GM10248 (cell line): Measurements from ENCODE around the gene POM121.
"Not testable (repeated sequence)": the region's sequence is repeated elsewhere in the genome, so short reads cannot be mapped to it uniquely, and the experiment has no call there.

Experiments used
- CTCF ChIA-PET: fragments of 300-600 bp; sonication (Branson Sonifier 250); formaldehyde crosslinking; extraction: SDS; loops from one replicate; lab custom pipeline; 2021; ENCODE audit warnings: antibody characterized with exemption; lab: Yijun Ruan, JAX
- POLR2A ChIA-PET: fragments of 350-650 bp; sonication (Branson Sonifier 250); formaldehyde crosslinking; extraction: SDS; loops from one replicate; lab custom pipeline; 2020; ENCODE audit warnings: antibody characterized with exemption; lab: Yijun Ruan, JAX
- DNase-seq: peaks from one replicate; pipeline ENCODE4 v3.0.0; 2012; ENCODE audit errors: extremely low spot score

Gene POM121

GRCh38 chr7:72960029-72960428, 35.1 kb downstream of the POM121 start:
- POLR2A ChIA-PET, DNase-seq, CTCF ChIA-PET: not testable (repeated sequence)

DNA sequence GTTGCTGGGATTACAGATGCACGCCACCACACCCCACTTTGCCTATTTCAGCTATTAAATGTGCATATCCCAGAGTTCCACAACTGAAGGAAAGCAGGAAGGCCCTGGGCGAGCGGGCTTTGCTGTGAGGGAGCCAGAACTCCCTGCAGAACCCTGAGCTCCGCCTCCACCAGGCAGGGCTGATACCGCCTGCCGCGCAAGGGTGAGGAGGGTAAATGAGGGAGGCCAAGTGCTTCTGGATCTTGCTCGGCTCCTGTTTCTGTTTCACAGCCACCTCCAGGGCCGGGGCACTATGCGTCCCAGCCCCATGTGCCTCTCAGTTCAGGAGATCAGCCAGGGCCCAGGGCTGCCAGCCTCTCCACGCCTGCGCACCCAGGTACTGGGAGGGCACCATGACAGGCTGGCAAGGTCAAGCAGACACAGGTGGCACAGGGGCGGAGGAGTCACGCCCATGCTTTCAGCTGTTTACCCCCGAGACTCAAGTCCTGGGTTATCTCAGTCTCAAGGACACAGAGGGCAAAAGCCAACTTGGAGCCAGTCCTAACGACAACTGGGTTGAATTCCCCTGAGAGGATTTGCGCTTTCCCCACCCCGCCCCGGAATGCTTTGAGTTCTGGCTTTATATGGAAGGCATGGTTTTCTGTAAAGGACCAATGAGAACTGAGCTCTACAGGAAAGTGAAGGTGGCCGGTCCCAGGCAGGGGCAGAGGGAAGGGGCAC, 35.9 kb downstream of the POM121 start:
- DNase-seq, CTCF ChIA-PET, POLR2A ChIA-PET: not testable (repeated sequence)

DNA sequence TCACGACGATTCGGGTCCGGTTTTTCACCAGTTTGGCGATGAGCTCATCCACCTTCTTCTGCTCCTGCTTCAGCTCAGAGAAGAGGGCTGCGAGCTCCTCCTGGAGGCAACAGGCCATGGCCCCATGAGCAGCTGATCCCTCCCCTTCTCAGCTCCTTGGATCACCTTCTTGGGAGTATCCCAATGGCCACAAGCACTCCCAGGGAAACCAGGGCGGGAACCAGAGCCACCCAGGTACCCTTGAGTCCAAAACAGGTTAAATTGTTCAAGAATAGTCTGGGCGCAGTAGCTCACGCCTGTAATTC, 36.4 kb downstream of the POM121 start:
- POLR2A ChIA-PET, DNase-seq, CTCF ChIA-PET: not testable (repeated sequence)

- CTCF ChIA-PET, DNase-seq, POLR2A ChIA-PET: not testable (repeated sequence)
Observed at GRCh38 chr7:72963056-72963455, 38.2 kb downstream of the POM121 start.

DNA sequence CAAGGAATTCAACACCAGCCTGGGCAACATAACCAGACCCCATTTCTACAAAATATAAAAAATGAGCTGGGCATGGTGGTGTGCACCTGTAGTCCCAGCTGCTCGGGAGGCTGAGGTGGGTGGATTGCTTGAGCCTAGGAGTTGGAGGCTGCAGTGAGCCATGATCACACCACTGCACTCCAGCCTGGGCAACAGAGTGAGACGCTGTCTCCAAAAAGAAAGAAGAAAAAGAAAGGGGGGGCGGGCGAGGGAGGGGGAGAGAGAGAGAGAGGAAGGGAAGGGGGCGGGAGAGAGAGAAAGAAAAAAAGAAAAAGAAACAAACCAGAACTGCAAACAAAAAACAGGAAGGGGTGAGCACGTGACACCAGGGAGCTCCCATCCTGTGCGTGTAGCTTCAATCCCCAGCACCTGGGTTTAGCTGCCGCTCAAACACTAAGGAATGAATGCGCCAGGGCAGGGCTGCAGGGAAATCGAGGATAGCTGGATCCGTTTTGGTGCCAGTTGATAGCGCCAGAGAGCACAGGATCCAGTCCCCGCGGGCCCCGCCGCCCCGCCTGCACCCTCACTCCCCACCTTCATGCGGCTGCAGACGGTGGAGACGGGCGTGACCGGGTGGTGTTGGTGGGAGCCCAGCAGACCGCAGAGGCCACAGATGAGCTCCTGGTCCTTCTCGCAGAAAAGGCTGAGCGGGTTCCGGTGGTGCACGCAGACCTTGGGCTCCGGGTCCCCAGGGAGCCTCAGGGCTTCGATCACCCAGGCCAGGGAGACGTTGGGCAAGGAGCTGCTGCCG, 40.5 kb downstream of the POM121 start:
- DNase-seq, POLR2A ChIA-PET, CTCF ChIA-PET: not testable (repeated sequence)

- POLR2A ChIA-PET, CTCF ChIA-PET, DNase-seq: not testable (repeated sequence)
Observed at GRCh38 chr7:72966892-72967291, 42.0 kb downstream of the POM121 start.

DNA sequence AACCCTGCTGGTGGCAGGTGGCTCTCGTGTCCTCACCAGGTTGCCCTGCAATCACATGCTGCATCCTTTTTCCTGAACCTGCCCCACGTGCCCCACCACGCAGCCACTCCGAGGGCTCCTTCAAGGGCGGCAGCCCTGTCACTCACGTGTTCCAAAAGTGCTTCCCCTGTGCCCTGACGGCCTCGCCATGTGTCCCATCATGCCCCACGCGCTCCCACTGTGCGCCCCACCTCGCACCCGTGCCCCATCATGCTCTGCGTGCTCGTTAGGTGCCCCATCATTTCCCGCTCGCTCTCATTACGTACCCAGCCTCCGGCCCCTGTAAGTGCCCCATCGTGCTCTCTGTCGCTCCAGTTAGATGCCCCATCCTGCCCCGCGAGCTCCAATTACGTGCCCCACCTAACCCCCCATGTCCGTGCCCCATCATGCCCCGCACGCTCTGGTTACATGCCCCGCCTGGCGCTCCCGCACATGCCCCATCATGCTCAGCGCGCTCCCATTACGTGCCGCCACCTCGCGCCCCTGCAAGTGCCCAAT, 44.2 kb downstream of the POM121 start, which contains the start of gene TRIM74:
TSS of gene TRIM74 (minus strand) at position 487 of the 537 bp plus-strand sequence. CDS start 3,309 bp downstream, outside the sequence.
- POLR2A ChIA-PET, CTCF ChIA-PET, DNase-seq: not testable (repeated sequence)

- CTCF ChIA-PET, POLR2A ChIA-PET, DNase-seq: not testable (repeated sequence)
Observed at GRCh38 chr7:72969688-72970087, 44.8 kb downstream of the POM121 start.

- DNase-seq, CTCF ChIA-PET, POLR2A ChIA-PET: not testable (repeated sequence)
Observed at GRCh38 chr7:72971505-72971904, 46.6 kb downstream of the POM121 start.

DNA sequence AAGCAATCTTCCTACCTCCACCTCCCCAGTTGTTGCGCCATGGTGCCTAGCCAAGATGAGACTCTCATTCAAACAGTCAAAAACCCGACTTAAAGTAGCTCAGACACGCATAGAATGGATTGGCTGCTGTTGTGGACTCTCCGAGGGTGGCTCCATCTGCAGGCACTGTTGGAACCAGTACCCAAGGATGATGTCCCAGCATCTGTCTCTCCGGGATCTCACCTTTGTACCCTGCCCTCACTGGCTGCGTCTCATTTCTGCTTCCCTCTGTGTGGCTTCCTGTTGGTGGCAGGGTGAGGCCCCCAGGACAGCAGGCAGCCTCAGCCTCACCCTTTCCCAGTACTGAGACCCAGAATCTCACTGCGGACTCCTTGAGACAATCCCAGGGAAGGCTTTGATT, 49.9 kb downstream of the POM121 start:
- DNase-seq, CTCF ChIA-PET, POLR2A ChIA-PET: not testable (repeated sequence)

- DNase-seq, POLR2A ChIA-PET, CTCF ChIA-PET: not testable (repeated sequence)
Observed at GRCh38 chr7:72975656-72976286, 50.9 kb downstream of the POM121 start.

DNA sequence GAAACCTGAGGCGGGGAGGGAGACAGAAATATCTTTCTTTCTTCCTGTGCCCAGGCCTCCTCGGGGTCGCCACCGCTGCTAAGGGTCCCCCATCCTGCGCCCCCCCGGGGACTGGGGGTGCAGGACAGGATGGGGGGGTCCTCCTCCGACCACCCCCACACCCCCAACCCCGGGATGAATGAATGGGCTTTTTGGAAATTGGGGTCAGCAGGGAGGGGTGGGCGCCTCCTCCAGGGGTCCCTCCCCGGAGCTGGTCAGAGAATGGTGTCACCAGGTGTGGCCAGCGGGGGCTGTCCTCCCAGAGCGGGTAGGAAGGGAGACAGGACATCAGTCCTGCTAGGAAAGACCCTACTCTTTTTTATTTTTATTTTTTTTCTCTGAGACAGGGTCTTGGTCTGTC, 51.5 kb downstream of the POM121 start:
- POLR2A ChIA-PET, CTCF ChIA-PET, DNase-seq: not testable (repeated sequence)

DNA sequence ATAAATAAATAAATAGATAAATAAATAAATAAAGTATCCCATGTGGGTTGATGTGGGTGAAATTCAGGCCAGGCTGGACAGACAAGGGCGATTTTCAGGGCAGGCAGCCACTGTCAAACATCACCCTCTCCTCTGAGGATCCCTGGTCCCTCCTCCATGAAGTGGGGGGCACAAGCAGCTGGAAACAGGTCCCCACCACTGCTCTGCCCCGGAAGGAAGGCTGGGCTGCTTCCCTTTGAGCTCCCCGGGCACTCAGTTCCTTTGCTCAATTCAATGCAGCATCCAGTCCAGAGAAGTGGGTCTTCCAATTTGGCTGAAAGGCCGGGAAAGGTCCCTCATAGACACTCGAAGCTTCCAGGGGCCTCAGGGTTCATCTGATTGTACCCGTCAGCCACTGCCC, 55.5 kb downstream of the POM121 start:
- CTCF ChIA-PET, POLR2A ChIA-PET, DNase-seq: not testable (repeated sequence)

- CTCF ChIA-PET, DNase-seq, POLR2A ChIA-PET: not testable (repeated sequence)
Observed at GRCh38 chr7:72982084-72982483, 57.2 kb downstream of the POM121 start.

DNA sequence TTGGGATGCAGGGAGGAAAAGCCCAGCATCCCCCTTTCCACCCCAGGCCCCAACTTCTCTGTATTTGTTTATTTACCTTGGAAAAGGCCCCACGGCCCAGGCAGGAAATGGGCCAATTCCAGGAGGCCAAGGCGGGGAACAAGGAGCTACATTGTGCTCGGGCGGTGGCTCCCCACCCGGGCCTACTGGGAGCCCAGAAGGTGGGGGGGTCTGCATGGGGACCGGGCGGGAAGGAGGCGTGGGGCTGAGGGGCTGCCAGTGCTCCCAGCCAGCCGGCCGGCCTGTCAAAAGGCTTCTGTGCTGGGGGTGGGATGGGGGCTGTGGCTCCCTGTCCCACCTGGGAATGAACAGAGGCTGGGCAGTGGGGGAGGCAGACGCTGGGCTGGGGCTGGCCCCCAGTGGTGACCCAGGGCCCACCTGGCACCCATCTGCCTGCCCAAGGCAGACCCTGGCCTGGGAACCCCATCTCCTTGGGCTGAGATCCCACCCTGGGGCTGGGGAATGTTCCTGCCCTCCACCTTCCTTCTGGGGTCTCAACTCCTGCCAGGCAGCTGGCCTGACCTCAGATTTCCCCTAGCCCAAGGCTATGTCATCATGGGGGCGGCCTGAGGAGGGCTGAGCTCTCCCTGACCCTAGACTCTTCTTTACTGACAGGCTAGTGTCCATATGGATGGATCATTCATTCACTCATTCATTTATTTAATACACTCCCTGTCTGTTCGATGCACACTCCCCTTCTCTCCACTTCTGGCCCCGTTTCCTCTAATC, 65.4 kb downstream of the POM121 start:
- CTCF ChIA-PET, DNase-seq, POLR2A ChIA-PET: not testable (repeated sequence)

DNA sequence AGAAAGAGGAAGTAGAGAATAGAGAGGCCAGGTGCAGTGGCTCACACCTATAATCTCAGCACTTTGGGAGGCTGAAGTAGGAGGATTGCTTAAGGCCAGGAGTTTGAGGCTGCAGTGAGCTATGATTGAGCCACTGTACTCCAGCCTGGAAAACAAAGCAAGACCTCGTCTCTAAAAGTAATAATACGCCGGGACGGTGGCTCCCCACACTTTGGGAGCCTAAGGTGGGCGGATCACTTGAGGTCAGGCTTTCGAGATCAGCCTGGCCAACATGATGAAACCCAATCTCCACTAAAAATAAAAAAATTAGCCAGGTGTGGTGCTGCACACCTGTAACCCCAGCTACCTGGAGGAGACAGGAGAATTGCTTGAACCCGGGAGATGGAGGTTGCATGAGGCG, 70.6 kb downstream of the POM121 start:
- DNase-seq, POLR2A ChIA-PET, CTCF ChIA-PET: not testable (repeated sequence)

DNA sequence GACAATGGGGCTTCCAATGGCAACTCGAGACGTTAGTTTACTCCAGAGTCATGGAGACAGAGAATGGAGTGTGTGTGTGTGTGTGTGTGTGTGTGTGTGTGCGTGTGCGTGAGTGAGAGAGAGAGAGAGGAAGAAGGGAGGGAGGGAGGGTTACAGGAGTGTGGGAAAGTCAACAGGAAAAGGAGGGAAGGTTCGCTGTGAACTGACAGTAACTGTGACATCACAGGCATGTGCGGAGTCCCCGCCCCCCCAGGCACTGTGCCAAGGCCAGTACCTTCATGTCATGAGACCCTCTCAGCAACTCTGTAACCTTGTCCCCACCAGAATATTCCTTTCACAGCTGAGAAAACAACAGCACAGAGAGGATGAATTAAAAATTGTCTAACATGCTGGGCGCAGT, 72.6 kb downstream of the POM121 start:
- DNase-seq, CTCF ChIA-PET, POLR2A ChIA-PET: not testable (repeated sequence)
